Measurements from ENCODE around the gene LCE1D. TPM values are rescaled to one million over a fixed set of nuclear protein-coding genes. Genes with fewer than 3 reads are reported as not detected.

The LCE1D gene
- not detected for total RNA-seq

GRCh38 chr1:152796421-152796820 is at the start of gene LCE1D:
Gene LCE1D (plus strand): TSS chr1:152796721. CDS start chr1:152797795, 1,074 bp downstream.
- Histone ChIP-seq H3K27ac (no peak within 1 kb of the TSS), H3K9me3 (no peaks in the 10 kb centered on the region), H3K27me3 (no peaks in the 10 kb centered on the region), H3K36me3 (no peaks in the 10 kb centered on the region), H3K4me1 (no peaks in the 10 kb centered on the region), H3K4me3 (no peak within 1 kb of the TSS)
- 60% methylated on average over 2 of the region's 3 CpGs; no CpG with 5 or more reads in 1 of the 2 donors for WGBS, 2 donors (ENCODE audit: low coverage in 1 of 2)
- TF ChIP-seq CTCF (IDR thresholded peaks at IDR 0.05) (no peak), POLR2A (IDR thresholded peaks at IDR 0.05) (no peak)
- ATAC-seq, result no peak

- TF ChIP-seq POLR2A (IDR thresholded peaks at IDR 0.05) (no peak), POLR2AphosphoS5 (IDR thresholded peaks at IDR 0.05) (no peak), CTCF (IDR thresholded peaks at IDR 0.05) (no peak), EP300 (IDR thresholded peaks at IDR 0.05) (no peak)
- no peak overlapping the region for H3K27ac ChIP-seq
- WGBS, 2 donors (ENCODE audit: low coverage in 1 of 2), result 33 to 56% methylated on average over 1 of the region's 1 CpG
Observed at GRCh38 chr1:152747831-152748230, 48.7 kb upstream of the LCE1D start.

GRCh38 chr1:152752225-152752624 is 44.3 kb upstream of the LCE1D start:
- ATAC-seq, result no peak
- Histone ChIP-seq H3K27ac (no peak overlapping the region), H3K4me3 (no peak overlapping the region), H3K4me1 (no peaks in the 10 kb centered on the region), H3K27me3 (peaks cover 4% of the 10 kb centered on the region), H3K36me3 (no peaks in the 10 kb centered on the region), H3K9me3 (no peaks in the 10 kb centered on the region)
- 8 to 54% methylated on average over 1 of the region's 1 CpG for WGBS, 2 donors (ENCODE audit: low coverage in 1 of 2)
- TF ChIP-seq CTCF (IDR thresholded peaks at IDR 0.05) (no peak), POLR2AphosphoS5 (IDR thresholded peaks at IDR 0.05) (no peak), POLR2A (IDR thresholded peaks at IDR 0.05) (no peak), EP300 (IDR thresholded peaks at IDR 0.05) (no peak)

More at GRCh38 chr1:152747831-152748230, 48.7 kb upstream of the LCE1D start:
- H3K4me1 ChIP-seq, result no peaks in the 10 kb centered on the region
- no peaks in the 10 kb centered on the region for H3K27me3 ChIP-seq
- ATAC-seq, result no peak
- H3K36me3 ChIP-seq, result no peaks in the 10 kb centered on the region
- no peaks in the 10 kb centered on the region for H3K9me3 ChIP-seq
- H3K4me3 ChIP-seq, result no peak overlapping the region

GRCh38 chr1:152753586-152753985 is 42.9 kb upstream of the LCE1D start:
- Histone ChIP-seq H3K27me3 (peaks cover 4% of the 10 kb centered on the region), H3K4me3 (no peak overlapping the region), H3K36me3 (no peaks in the 10 kb centered on the region), H3K4me1 (no peaks in the 10 kb centered on the region), H3K27ac (no peak overlapping the region), H3K9me3 (no peaks in the 10 kb centered on the region)
- no peak for ATAC-seq
- no peak for TF ChIP-seq POLR2AphosphoS5 (IDR thresholded peaks at IDR 0.05)
- 20% methylated on average over 1 of the region's 1 CpG; no CpG with 5 or more reads in 1 of the 2 donors for WGBS, 2 donors (ENCODE audit: low coverage in 1 of 2)

- TF ChIP-seq POLR2A (IDR thresholded peaks at IDR 0.05) (no peak), CTCF (IDR thresholded peaks at IDR 0.05) (no peak), EP300 (IDR thresholded peaks at IDR 0.05) (no peak), POLR2AphosphoS5 (IDR thresholded peaks at IDR 0.05) (no peak)
- H3K9me3 ChIP-seq, result no peaks in the 10 kb centered on the region
- ATAC-seq, result no peak
- no peaks in the 10 kb centered on the region for H3K4me1 ChIP-seq
- WGBS, 2 donors (ENCODE audit: low coverage in 1 of 2), result 45% methylated on average over 2 of the region's 2 CpGs; no CpG with 5 or more reads in 1 of the 2 donors
- H3K36me3 ChIP-seq, result no peaks in the 10 kb centered on the region
- peaks cover 4% of the 10 kb centered on the region for H3K27me3 ChIP-seq
- H3K4me3 ChIP-seq, result no peak overlapping the region
- H3K27ac ChIP-seq, result no peak overlapping the region
Observed at GRCh38 chr1:152756872-152757271, 39.6 kb upstream of the LCE1D start.
